IPS-NIHi7 (cell line): ENCODE measurements around the gene TMPRSS9.

Experiments
- DNase-seq: peaks from one replicate; pipeline ENCODE4 v3.0.0; 2012; ENCODE audit warnings: mixed read lengths; ENCODE audit errors: extremely low spot score

Gene TMPRSS9

DNA sequence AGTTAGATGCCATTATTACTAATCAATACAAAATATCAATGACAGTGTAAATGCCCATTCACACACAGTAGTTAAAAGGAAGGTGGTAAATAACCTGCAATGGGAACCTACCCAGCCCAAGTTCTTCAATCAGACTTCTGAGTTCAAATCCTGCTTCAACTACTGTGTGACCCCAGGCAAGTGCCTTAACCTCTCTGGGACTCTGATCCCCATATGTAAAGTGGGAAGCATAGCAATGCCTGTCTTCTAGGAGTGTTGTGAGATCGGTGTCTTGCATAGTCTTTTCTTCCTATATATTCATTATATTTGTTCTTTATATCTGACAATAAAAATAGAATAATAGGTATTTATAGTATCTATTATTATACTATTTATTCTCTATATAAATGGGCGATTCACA is 60.4 kb downstream of the TMPRSS9 start:
- no peak for DNase-seq

DNA sequence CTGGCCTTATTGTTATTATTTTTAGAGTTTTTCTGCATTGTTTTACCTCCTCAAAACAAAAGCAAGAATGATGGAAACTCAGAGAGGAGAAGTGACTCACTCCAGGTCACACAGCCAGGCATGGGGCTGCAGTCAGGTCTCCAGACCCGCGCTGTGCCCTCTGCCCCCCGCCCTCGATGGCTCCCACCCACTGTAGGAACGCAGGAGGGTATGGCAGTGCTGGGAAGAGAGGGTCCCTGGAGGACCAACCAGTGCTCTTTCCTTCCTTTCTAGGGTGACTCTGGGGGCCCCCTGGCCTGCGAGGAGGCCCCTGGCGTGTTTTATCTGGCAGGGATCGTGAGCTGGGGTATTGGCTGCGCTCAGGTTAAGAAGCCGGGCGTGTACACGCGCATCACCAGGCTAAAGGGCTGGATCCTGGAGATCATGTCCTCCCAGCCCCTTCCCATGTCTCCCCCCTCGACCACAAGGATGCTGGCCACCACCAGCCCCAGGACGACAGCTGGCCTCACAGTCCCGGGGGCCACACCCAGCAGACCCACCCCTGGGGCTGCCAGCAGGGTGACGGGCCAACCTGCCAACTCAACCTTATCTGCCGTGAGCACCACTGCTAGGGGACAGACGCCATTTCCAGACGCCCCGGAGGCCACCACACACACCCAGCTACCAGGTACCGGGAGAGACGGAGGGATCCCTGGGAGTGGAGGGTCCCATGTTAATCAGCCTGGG is 61.7 kb downstream of the TMPRSS9 start:
- no peak for DNase-seq

DNA sequence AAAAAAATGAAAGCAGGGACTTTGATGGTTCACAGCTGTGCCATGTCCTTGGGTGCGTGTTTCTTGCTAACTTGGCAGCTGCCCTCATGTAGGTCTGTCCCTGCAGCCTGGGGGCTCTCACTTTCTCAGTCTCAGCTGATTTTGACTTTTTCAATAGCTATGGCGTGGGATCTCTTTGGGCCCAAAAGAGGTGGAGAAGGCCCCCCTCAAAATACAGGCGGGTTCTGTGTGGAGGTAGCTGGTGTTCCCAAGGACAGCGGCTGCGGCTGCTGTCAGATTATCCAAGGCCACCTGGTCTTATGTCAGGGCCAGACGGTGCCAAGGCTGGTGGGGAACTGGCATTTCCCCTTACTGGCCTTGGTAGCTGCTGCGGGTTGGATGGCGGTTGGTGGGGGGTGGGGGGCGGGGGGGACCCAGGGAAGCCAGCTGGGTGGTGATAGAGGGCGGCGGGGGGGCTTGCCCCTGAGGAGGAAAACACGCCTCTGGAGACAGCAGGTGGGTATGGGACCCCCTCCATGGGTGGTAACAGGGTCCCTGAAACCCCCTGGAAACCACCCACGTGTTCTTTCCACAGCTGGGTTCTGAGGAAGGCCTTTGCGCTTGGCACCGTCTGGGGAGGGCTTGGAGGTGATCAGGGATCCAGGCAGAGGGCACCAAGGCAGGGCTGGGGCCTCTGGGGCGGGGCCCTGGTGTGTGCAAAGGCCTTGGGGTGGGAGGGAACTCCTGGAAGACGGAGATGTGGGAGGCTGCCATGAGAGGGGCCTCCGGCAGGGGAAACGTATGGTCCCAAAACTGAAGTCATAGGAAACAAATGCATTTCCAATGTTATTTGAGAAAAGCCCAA is 63.2 kb downstream of the TMPRSS9 start:
- no peak for DNase-seq

GRCh38 chr19:2423915-2424685 is 64.0 kb downstream of the TMPRSS9 start:
- DNase-seq = no peak

- peak; percentile 79 for DNase-seq
Observed at GRCh38 chr19:2424686-2425621, 64.9 kb downstream of the TMPRSS9 start.

DNA sequence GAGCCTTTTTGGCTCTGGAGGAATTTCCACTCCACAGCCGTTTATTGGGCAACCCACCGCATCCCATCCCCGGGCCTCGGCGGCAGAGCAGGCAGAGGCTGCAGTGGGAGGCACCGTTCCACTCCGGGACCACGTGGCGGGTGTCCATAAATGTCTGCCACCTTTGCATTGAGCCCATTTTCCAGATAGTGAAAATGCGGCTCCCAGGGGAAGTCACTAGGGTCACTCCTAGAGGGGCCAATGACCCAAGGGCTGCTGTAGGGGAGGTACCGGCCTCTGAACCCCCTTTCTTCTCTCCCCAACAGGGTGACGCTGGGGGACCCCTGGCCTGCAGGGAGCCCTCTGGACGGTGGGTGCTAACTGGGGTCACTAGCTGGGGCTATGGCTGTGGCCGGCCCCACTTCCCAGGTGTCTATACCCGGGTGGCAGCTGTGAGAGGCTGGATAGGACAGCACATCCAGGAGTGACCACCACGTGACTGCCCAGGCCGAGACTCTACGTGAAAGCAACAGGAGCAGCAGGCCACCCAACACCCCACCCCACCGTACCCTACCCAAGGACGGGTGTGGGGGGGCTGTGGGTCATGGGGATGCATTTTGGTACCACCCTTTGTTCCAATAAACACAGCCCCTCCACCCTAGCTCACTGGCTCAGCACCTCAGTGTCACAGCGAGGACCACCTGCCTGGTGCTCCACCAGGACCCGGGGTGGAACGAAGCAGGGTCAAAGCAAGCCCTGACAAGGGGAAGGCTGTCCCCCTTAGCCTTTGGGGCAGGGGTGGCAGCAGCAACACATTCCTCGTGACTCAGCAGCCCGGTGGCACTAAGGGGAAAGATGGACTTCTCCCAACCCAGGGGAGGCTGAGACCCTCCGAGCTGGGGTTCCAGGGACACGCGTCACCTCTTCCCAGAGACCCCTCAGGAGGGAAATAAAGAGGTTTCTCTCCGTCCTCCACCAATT is 65.8 kb downstream of the TMPRSS9 start:
- DNase-seq = no peak

DNA sequence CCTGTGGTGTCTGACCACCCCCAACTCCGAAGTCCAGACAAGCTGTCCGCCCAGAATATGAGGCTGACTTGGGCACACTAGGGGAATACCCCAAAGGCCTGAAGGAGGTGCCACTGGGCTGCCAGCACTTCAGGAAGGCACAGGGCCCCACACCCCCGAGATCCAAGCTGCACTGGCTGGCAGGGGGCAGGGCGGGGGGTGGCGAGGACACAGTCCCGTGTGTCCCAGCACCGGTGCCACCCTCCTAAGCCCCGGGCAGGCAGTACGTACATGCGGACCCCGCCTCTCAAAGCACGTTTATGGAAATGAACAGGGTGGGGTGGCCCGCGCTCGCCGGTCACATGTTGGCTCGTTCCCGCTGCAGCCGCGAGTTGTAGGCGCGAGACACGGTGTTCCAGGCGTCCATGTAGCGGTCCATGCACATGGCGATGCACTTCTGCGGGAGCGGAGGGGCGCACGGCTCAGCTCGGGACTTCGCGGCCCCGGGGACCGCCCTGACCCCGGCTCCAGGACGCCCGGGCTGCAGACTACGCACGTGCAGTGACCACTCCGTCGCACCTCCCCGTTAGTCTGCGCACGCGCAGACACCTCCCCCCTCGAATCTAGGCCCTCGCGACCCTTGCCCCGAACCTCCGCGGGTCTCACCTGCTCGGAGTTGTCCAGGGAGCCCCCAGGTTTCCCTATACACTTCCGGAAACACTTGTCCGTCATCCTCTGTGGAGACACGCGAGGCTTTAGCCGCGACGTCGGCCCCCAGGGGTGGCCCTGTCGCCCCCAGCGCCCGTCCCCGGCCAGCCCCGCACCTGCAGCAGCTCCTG is 66.8 kb downstream of the TMPRSS9 start:
- peak; percentile 70 for DNase-seq

DNA sequence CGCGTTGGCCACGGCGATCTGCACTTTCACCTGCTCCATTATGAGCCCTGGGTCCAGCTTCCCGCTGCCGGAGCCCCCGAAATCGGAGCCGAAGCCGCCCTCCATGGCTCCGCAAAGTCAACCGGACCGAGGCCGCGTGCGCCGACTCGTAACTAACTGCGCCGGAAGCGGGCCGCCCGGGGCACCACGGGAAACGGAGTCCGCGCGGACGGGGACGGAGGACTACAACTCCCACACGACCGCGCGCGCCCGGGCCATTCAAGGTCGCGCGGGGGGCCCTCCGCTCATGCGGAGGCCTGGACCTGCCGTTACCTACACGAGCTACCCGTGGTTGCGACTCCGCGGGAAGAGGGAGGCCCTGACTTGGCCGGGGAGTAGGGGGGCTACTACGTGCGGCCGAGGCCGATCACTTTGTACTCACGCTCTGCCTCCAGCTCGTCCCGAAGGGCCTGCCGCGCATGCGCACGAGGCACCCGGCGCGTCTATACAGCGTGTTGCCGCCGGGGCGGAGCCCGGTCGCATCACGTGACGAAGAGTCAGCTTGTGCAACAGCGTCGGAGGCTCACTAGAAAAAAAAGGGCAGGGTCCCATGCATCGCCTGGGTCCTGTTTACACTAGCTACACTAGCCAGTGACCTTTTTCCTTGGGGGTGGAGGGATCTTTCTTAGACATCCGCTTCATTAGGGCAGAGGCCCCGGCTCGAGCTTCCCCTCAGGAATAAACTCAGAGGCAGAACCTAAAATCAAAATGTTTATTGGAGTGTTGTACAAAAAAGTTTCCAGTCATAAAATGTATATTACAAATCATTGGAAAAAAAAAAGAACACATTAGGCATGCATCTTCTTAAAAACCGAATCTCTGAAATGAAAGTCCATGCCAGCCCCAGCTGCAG is 67.6 kb downstream of the TMPRSS9 start, which contains the start of gene TIMM13:
Gene TIMM13 (minus strand): TSS at position 158 of the 892 bp plus-strand sequence. CDS start 53 bp downstream, at position 105.
- peak; percentile 93 for DNase-seq

DNA sequence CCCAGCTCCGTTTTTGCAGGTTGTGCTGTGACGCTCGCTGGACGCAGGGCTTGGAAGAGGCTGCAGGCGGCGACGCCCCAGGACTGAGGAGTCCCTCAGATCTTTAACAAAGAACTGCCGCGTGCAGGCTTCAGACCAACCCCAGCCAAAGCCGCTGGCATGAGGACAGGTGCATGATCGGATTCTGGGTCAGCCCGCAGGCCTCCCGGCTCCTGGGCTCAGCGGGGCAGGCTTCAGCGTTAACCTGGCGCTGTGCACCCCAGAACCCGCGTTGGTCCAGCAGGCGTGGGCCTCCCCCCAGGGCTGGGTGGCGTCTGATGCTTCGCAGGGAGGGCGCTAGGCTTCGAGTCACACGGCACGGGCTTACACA is 68.2 kb downstream of the TMPRSS9 start:
- DNase-seq = peak; percentile 50

- DNase-seq = no peak
Observed at GRCh38 chr19:2428756-2429711, 69.0 kb downstream of the TMPRSS9 start.

DNA sequence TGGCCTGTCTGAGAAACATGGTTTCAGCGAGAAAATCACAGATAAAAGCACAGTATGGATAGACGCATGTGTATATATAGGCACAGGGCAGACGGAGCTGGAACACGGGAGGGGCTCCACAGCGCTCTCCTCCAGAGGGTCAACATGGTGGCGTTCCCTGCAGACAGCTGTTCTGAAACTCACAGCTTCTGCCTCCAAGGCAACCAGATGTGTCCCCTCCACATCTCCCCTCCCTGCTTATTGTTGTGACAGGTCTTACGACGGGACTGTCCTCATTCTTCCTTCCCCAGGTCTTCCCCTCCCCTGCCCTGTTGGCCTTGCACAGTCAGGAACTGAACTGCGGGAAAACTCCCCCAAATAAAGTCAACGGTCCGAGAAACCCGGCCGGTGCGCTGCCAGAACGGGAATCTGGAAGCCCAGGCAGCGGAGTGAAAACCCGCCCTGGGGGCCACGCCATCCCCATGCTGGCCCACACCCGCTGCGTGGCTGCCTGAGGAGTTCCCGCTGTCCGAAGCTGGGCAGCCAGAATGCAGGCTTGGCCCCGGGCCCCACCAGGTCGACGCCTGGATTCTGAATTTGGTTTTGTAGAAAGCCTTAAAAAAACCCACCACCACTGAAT is 70.0 kb downstream of the TMPRSS9 start:
- DNase-seq = no peak

GRCh38 chr19:2431318-2432055 is 71.4 kb downstream of the TMPRSS9 start:
- no peak for DNase-seq

DNA sequence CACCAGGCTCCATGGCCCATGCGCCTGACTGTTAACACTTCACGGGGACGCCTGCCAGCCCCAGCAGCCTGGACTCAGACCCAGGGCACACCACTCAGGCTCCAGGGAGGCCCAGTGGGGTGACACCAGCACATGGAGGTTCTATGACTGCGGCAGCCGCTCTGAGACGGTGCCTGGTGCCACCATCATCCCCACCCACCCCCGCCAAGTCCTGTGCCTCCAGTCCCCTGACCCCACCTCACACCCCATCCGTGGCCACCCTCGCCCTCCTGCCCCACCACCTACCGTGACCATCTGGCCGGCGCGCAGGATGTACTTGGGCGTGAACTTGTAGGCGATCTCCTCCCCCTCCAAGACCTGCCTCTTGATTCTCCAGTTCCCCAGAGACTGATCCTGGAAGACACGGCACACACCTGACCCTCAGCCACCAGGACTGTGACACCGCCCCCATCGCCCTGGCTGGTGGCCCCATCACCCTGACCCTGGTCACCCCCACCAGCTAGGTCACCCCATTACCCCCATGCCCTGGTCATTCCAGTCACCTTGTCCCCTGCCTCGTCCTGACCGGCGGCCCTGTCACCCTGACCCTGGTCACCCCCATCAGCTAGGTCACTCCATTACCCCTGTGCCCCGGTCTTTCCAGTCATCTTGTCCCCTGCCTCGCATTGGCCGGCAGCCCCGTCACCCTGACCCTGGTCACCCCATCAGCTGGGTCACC is 72.2 kb downstream of the TMPRSS9 start:
- no peak for DNase-seq

GRCh38 chr19:2433854-2434253 is 73.8 kb downstream of the TMPRSS9 start:
- DNase-seq = no peak

- no peak for DNase-seq
Observed at GRCh38 chr19:2434267-2434666, 74.2 kb downstream of the TMPRSS9 start.
